Transverse colon (tissue), 4 donors: Measurements from ENCODE around the gene MORC4. TPM values are rescaled to one million over a fixed set of nuclear protein-coding genes. Genes with fewer than 3 reads are reported as not detected.
A peak's percentile ranks its signal among the peaks of the same experiment; 100 is the strongest.

Source experiments
- DNase-seq: peaks from one replicate; pipeline ENCODE4 v3.0.0-alpha.2; 2019
- H3K27ac ChIP-seq, 4 donors: fragments of 200-600 bp; sonication (generic); 2 replicates each; pipeline ENCODE4 v1.5.1; 2016 to 2018; ENCODE audit warnings: inconsistent platforms in 4 of 4
- H3K27me3 ChIP-seq: fragments of 200-600 bp; sonication (generic); 2 replicates; pipeline ENCODE4 v1.5.1; 2017; ENCODE audit warnings: inconsistent platforms
- H3K36me3 ChIP-seq, 4 donors: fragments of 200-600 bp; sonication (generic); 2 replicates each; pipeline ENCODE4 v1.5.1; 2017 to 2019; ENCODE audit warnings: inconsistent platforms in 4 of 4
- H3K4me1 ChIP-seq, 4 donors: fragments of 200-600 bp; sonication (generic); 2 replicates each; pipeline ENCODE4 v1.5.1; 2017 to 2020; ENCODE audit warnings: inconsistent platforms in 4 of 4
- H3K4me3 ChIP-seq, 4 donors: fragments of 200-600 bp; sonication (generic); 1 replicate in 1 of 4; 2 replicates in 3 of 4; pipeline versions ENCODE4 v1.5.1 to v1.6.1; 2017 to 2019; ENCODE audit warnings: inconsistent platforms in 4 of 4
- H3K9me3 ChIP-seq, 2 donors: fragments of 200-600 bp; sonication (generic); 2 replicates each; pipeline ENCODE4 v1.5.1; 2017 to 2019; ENCODE audit warnings: inconsistent platforms in 2 of 2
- EP300 ChIP-seq: sonication (generic); formaldehyde crosslinking; IDR thresholded peaks from one replicate; pipeline ENCODE4 v1.6.1; 2017; ENCODE audit warnings: antibody characterized with exemption, low read depth
- POLR2A ChIP-seq: fragments of 450-650 bp; IDR thresholded peaks from one replicate; pipeline ENCODE4 v1.6.1; 2016; ENCODE audit warnings: antibody characterized with exemption, mild to moderate bottlenecking, moderate library complexity
- POLR2AphosphoS5 ChIP-seq, 3 donors: sonication (generic); formaldehyde crosslinking; IDR thresholded peaks; one replicate each; pipeline ENCODE4 v1.6.1; 2016; ENCODE audit warnings: antibody characterized with exemption in 3 of 3
- WGBS, 2 donors: methylation state at CpG; one replicate each; pipeline ENCODE4 v1.1.5; 2018; ENCODE audit warnings: low coverage in 1 of 2; 5-methylcytosine and 5-hydroxymethylcytosine counted together
- in situ Hi-C, 4 donors: fragments of 200-750 bp; cut with MboI; loops; one replicate each; pipeline versions ENCODE4 v1.15.0 to v1.15.1; 2017; ENCODE audit warnings: low sequenced_read_pairs in 3 of 4, low pct_ligation_motif_present in 1 of 4, low pct_unique_long_range_greater_than_20kb in 1 of 4
- intact Hi-C: fragments of 100-400 bp; cut with DNase I; formaldehyde crosslinking; loops from one replicate; pipeline ENCODE4 v1.15.1; 2023; ENCODE audit warnings: low total_unique reads
- total RNA-seq, 4 donors: library from RNA; depleted of rRNA; stranded (reverse); fragments of >200 nt; gene quantifications; one replicate each; pipeline ENCODE4 v1.1.0, GENCODE V29; 2016
- TF ChIP-seq, protein P1 (sequence below), 5 experiments: fragments of 200-600 bp in 3 of 5; fragments of 450-650 bp in 2 of 5; sonication (generic) in 3 of 5; IDR thresholded peaks; 1 replicate in 2 of 5; 2 replicates in 3 of 5; pipeline ENCODE4 v1.5.1; 2016 to 2017; ENCODE audit warnings: antibody characterized with exemption in 5 of 5, inconsistent platforms in 3 of 5, mild to moderate bottlenecking in 2 of 5, moderate library complexity in 1 of 5

Gene MORC4
- total RNA-seq, 4 donors from 2014 or later: 6.3 to 19.1 (median 8.9) TPM

DNA sequence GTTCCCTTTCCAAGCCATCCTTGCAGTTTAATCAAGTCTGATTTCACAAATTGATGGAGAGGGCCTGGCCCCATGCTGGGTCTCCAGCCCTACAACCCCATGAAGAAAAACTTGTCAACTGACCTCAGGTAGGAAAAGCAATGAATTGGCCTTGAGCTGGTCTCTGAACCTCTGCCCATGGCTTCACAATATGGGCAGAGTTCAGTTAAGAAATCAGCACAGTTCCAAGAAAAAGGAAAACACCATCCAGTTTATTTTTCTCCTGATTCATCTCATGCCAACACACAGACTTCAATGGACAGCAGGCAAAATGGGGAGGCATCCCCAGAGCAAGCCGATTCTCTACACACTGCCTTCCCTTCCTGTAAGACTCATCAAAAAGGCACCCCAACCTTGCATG, 100.2 kb downstream of the MORC4 start:
- Histone ChIP-seq H3K9me3 (no peaks in the 10 kb centered on the region), H3K27ac (no peak overlapping the region), H3K4me3 (no peak overlapping the region), H3K27me3 (no peaks in the 10 kb centered on the region), H3K36me3 (no peaks in the 10 kb centered on the region), H3K4me1 (no peaks in the 10 kb centered on the region)
- TF ChIP-seq, protein P1, sequence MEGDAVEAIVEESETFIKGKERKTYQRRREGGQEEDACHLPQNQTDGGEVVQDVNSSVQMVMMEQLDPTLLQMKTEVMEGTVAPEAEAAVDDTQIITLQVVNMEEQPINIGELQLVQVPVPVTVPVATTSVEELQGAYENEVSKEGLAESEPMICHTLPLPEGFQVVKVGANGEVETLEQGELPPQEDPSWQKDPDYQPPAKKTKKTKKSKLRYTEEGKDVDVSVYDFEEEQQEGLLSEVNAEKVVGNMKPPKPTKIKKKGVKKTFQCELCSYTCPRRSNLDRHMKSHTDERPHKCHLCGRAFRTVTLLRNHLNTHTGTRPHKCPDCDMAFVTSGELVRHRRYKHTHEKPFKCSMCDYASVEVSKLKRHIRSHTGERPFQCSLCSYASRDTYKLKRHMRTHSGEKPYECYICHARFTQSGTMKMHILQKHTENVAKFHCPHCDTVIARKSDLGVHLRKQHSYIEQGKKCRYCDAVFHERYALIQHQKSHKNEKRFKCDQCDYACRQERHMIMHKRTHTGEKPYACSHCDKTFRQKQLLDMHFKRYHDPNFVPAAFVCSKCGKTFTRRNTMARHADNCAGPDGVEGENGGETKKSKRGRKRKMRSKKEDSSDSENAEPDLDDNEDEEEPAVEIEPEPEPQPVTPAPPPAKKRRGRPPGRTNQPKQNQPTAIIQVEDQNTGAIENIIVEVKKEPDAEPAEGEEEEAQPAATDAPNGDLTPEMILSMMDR (IDR thresholded peaks at IDR 0.05): no peak
- TF ChIP-seq POLR2AphosphoS5 (IDR thresholded peaks at IDR 0.05) (no peak), POLR2A (no peak), EP300 (no peak)
- WGBS, 2 donors: 80% methylated on average over 1 of the region's 1 CpG; no CpG with 5 or more reads in 1 of the 2 donors
- in situ Hi-C loops: no loop called here
- no peak for DNase-seq
- intact Hi-C loops: no loop called here

DNA sequence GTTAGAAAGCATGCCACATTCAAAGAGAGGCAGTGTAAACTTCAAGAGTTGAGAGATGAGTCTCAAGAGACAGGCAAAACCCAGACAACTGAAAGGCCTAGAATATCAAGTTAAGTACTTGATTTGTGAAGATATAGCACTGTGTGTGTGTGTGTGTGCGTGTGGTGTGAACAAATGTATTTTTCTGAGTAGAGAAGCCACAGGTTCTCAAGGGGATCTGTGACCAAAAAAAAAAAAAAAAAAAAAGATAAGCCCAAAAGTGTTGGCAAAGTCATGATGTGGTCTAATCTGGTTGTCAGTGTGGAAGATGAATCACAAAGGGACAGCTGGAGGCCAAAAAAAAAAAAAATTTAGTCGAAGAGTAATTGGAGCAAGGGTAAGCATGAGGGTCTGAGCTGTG, 100.7 kb downstream of the MORC4 start:
- TF ChIP-seq POLR2AphosphoS5 (IDR thresholded peaks at IDR 0.05) (no peak), POLR2A (no peak), EP300 (no peak)
- TF ChIP-seq, protein P1 (IDR thresholded peaks at IDR 0.05): no peak
- 54 to 63% methylated on average over 2 of the region's 2 CpGs for WGBS, 2 donors
- H3K4me1 ChIP-seq: no peaks in the 10 kb centered on the region
- H3K27me3 ChIP-seq: no peaks in the 10 kb centered on the region
- no peaks in the 10 kb centered on the region for H3K36me3 ChIP-seq
- H3K4me3 ChIP-seq: no peak overlapping the region
- no peak overlapping the region for H3K27ac ChIP-seq
- no peak for DNase-seq
- intact Hi-C loops (no loop called here), in situ Hi-C loops (no loop called here)
- no peaks in the 10 kb centered on the region for H3K9me3 ChIP-seq

DNA sequence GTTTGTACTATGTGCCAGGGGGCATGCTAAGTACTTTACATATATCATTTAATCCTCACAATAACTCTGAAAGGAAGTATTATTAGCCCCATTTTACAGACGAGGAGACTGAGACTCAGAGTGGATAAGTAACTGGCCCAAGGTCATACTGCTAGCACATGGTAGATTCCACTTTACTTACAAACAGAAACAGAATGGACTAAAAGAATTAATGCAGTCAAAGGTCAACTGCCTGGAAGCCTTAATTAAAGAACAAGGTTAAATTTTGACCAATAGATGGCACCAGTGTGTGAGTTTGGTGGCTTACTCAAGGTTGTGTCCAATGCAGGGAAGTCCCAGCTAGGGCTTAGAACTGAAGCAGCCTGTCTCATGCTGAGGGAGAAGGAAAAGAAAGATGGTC, 101.5 kb downstream of the MORC4 start:
- Histone ChIP-seq H3K4me3 (no peak overlapping the region), H3K36me3 (no peaks in the 10 kb centered on the region), H3K4me1 (no peaks in the 10 kb centered on the region), H3K27me3 (no peaks in the 10 kb centered on the region), H3K27ac (no peak overlapping the region), H3K9me3 (no peaks in the 10 kb centered on the region)
- in situ Hi-C loops: no loop called here
- intact Hi-C loops: no loop called here
- TF ChIP-seq, protein P1 (IDR thresholded peaks at IDR 0.05): peak in 3 of 5 experiments; percentile 25 to 40 (median 26)
- no peak for TF ChIP-seq POLR2A
- DNase-seq: no peak
- 7% methylated on average over 1 of the region's 1 CpG; no CpG with 5 or more reads in 1 of the 2 donors for whole genome bisulfite sequencing, 2 donors

DNA sequence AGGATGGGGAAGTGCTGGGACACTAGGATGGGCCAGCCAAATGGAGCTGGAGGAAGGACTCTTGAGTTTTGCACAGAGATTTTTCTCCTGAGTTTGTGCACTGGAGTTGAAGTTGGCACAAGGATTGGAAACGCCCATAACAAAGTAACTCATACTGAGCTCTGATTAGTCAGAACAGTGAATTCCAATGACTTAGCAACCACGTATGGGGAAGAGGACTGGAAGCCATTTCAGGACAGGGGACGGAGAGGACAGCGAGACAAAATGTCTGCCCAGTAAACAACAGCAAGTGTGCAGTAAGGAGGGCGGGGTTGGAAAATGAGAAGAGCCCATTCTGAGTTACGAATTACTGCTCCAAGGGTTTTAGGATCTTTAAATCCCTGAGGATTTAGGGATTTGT, 102.8 kb downstream of the MORC4 start:
- Histone ChIP-seq H3K4me1 (no peaks in the 10 kb centered on the region), H3K27ac (no peak overlapping the region), H3K36me3 (no peaks in the 10 kb centered on the region), H3K27me3 (no peaks in the 10 kb centered on the region), H3K4me3 (no peak overlapping the region), H3K9me3 (no peaks in the 10 kb centered on the region)
- intact Hi-C loops: no loop called here
- TF ChIP-seq POLR2AphosphoS5 (IDR thresholded peaks at IDR 0.05) (no peak), EP300 (no peak), POLR2A (no peak)
- TF ChIP-seq, protein P1 (IDR thresholded peaks at IDR 0.05): no peak
- 64% methylated on average over 6 of the region's 6 CpGs; no CpG with 5 or more reads in 1 of the 2 donors for WGBS, 2 donors
- in situ Hi-C loops: no loop called here
- no peak for DNase-seq
